KOPT-K1 (cell line): ENCODE measurements around the gene MME.

Experiments used
- H3K27ac ChIP-seq: fragments of 200-600 bp; sonication (generic); 2 replicates; pipeline ENCODE4 v1.5.1; 2016; ENCODE audit warnings: antibody characterized with exemption, mild to moderate bottlenecking, low read depth, low read length; ENCODE audit not compliant: poor library complexity, severe bottlenecking
- H3K36me3 ChIP-seq: fragments of 200-600 bp; sonication (generic); 2 replicates; pipeline ENCODE4 v1.5.1; 2017; ENCODE audit warnings: antibody characterized with exemption, mild to moderate bottlenecking, low read length, moderate library complexity; ENCODE audit not compliant: insufficient read depth
- H3K9me3 ChIP-seq: fragments of 200-600 bp; sonication (generic); 2 replicates; pipeline ENCODE4 v1.5.1; 2017; ENCODE audit warnings: antibody characterized with exemption, low read length, mild to moderate bottlenecking; ENCODE audit not compliant: insufficient read depth, poor library complexity, severe bottlenecking

The MME gene

GRCh38 chr3:155149494-155149893 is 69.4 kb downstream of the MME start:
- no peaks in the 10 kb centered on the region for H3K36me3 ChIP-seq
- H3K27ac ChIP-seq, result no peak overlapping the region
- no peaks in the 10 kb centered on the region for H3K9me3 ChIP-seq

DNA sequence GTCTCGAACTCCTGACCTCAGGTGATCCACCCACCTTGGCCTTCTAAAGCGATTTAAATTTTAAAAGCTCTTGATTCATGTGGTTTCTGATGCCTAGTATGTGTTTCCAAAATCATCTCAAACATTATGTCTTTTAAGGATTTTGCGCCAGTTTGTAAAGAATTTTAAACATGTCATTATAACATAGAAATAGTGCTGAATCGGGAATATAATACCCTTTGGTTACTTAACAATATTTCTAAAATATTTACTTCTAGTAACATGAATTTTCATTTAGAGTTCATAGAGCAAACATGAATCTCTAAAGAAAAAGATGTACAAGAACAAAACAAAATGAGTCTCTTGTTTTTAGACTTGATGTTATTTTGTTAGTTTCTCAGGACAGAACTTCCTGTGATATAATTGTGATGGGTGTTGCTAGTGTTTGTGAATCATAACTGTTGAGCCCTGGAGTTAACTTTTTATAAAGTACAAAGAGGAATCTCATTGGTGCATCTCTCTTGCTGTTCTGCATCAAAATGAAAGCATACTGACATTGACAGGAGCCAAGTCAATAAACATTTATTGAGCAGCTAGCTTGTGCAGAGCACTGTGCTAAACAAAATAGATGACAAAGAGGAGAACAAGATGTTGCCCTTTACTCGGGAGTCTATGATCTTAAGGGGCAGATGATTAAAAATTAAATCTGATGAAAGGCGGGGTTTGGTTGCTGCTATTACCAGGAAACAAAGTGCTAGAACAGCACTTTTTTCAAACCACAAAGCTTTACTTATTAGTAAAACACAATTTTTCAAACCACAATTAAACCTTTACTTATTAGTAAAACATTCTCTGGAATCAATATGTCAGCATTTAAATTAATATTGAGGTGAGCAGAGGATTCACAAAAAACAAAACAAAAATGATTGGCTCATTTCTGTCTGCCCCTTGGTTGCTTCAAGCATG is 73.4 kb downstream of the MME start:
- H3K9me3 ChIP-seq, result no peaks in the 10 kb centered on the region
- no peaks in the 10 kb centered on the region for H3K36me3 ChIP-seq
- H3K27ac ChIP-seq, result no peak overlapping the region

DNA sequence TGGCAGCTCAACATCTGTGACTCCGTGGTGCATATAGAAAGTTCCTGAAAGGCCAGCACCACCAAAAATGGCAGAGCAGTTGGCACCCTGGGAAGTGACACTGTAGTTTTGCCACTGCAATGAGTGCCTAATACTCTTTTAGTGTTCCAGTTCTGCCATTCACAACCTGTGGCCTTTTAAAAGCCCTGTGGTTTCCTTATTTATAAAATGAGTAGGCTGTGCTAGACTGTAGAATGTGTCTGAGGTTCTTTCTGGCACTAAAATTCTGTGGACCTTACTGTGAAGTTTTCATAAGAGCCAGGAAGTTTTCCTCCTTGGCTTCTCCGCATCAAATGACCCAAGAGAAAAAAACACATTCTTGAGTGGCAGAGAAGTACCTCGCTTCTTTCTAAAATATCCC is 74.1 kb downstream of the MME start:
- H3K27ac ChIP-seq, result no peak overlapping the region
- no peaks in the 10 kb centered on the region for H3K9me3 ChIP-seq
- no peaks in the 10 kb centered on the region for H3K36me3 ChIP-seq

- Histone ChIP-seq H3K36me3 (no peaks in the 10 kb centered on the region), H3K27ac (no peak overlapping the region), H3K9me3 (no peaks in the 10 kb centered on the region)
Observed at GRCh38 chr3:155158346-155159037, 78.4 kb downstream of the MME start.

- no peaks in the 10 kb centered on the region for H3K9me3 ChIP-seq
- no peaks in the 10 kb centered on the region for H3K36me3 ChIP-seq
- H3K27ac ChIP-seq, result no peak overlapping the region
Observed at GRCh38 chr3:155159301-155159700, 79.2 kb downstream of the MME start.

DNA sequence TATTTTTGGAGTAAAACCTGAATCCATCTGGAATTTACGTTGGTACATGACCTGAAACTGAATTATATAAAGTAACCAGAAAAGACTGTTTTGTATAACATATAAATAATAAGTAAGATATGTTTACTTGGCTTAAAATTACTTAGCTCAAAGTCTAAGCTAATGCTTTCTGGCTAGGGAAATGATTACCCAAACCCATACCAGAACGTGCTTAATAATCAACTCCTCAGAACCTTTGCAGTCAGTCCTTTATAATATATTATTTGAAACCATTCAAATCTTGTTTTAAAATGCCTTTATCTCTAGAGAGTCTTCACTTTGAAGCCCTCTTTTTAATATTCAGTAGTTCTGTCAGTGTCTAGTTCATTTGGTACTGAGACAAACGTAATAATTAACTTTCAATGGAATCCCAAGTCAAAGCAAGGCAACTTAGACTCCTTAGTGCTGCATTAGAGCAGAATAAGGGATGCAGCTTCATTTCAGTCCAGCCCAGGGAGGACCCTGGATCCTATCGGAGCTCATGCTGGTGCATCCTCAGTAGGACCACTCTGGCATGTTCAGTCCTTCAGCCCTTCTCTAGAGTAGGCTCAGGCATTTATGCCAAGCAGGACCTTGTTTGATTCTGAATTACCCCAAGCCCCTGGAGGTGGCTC is 81.6 kb downstream of the MME start:
- Histone ChIP-seq H3K27ac (no peak overlapping the region), H3K36me3 (no peaks in the 10 kb centered on the region), H3K9me3 (no peaks in the 10 kb centered on the region)

DNA sequence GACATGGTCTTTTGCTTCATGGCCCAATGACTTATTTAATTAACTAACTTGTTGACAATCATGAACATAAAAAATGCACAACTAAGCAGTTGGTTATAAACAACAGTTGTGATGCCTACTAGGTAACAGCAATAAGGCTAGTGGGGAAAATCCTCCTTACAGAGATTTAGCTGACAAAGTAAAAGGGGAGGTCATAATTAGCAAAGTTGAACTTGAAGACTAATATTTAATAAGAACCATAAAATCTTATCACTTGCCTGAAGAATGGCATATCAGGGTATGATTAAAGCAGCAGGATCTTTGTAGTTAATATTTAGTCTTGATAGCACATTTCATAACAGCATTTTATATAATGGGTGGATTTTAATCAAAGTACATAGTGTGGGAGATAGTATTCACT is 84.2 kb downstream of the MME start:
- Histone ChIP-seq H3K9me3 (no peaks in the 10 kb centered on the region), H3K36me3 (no peaks in the 10 kb centered on the region), H3K27ac (no peak overlapping the region)

DNA sequence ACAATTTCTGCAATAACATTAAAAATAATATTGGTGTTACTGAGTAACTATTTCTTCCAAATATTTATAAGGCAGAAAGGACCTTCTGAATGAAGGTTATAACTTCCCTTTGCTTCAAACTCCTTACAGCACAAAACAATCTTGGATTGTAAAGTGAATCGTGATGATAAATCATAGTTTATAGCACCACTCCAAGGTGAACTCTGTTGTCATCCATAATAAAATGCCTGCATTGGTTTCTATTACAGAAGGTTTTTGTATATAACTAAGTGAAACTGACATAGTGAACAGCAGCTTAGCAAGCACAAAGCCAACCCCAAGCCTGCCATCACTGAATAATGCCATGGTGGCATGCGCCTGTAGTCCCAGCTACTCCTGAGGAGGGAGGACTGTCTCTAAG is 86.3 kb downstream of the MME start:
- Histone ChIP-seq H3K27ac (no peak overlapping the region), H3K9me3 (no peaks in the 10 kb centered on the region), H3K36me3 (no peaks in the 10 kb centered on the region)

GRCh38 chr3:155169197-155169596 is 89.1 kb downstream of the MME start:
- Histone ChIP-seq H3K36me3 (no peaks in the 10 kb centered on the region), H3K27ac (no peak overlapping the region), H3K9me3 (no peaks in the 10 kb centered on the region)

DNA sequence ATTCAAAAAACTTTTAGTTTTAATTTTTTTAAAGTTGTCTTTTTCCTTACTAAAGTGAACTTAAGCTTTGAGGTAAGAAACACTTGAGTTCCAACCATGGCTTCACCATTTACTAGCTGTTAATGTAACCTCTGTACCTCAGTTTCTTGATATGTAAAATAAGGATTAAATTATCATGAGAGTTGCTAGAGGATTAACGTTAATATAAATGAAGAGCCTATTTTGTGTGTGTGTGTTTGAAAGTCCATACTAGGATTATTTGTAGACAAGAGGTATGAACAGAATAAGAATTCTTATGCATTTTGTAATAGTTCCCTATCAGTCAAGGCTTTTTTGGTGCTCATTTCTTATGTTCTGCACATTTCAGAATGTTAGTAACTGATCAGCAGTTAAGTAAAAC is 93.7 kb downstream of the MME start:
- H3K36me3 ChIP-seq, result no peaks in the 10 kb centered on the region
- H3K9me3 ChIP-seq, result no peaks in the 10 kb centered on the region
- H3K27ac ChIP-seq, result no peak overlapping the region

DNA sequence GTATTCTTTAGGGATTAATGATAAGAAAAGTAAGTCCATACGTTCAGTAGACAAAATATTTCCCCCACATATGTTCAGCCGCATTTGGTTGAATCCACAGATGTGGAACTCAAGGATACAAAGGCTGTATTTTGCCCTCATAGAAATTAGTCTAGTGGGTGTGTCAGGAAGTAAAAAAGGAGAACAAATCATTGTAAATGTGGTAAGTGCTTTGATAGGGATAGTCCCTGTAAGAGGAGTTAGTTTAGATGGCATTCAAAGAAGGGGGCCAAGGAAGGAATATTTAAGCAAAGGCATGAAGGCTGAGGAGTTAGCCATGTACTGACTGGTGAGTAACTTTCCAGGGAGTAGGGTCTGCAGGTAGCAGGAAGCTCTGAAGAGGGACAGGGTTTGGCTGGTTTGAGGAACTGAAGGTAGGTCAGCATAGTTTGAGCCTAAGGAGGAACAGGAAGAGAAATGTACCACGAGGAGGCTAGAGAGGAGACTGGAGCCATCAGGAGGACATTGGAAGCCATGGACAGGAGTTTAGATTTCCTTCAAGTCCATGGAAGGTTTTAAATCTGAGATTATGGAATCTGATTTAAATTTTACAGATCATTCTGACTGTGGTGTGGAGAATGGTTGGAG is 98.8 kb downstream of the MME start:
- Histone ChIP-seq H3K9me3 (peaks cover 5% of the 10 kb centered on the region), H3K27ac (no peak overlapping the region), H3K36me3 (no peaks in the 10 kb centered on the region)

DNA sequence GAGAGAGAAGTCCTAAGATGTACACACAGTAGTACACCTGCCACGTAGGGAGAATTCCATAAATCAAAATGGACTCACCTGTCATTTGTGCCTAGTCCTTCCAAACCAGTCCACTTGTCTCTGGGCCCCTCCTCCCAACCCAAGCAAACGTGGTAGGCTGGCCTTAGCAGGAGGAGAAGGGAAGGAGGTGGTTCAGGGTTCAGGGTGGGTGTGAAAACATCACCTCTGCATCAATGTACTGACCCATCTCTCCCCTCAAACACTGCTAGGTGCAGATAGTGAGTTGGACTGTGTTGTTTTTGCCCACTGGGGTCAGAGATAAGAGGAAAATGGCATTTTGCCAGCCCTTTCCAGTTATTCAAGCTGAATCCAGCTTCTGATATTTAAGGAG is 99.3 kb downstream of the MME start:
- Histone ChIP-seq H3K9me3 (peaks cover 5% of the 10 kb centered on the region), H3K36me3 (no peaks in the 10 kb centered on the region), H3K27ac (no peak overlapping the region)

GRCh38 chr3:155179966-155180757 is 100.0 kb downstream of the MME start:
- H3K27ac ChIP-seq, result no peak overlapping the region

GRCh38 chr3:155182467-155182866 is 102.3 kb downstream of the MME start:
- H3K9me3 ChIP-seq, result peaks cover 5% of the 10 kb centered on the region
- H3K36me3 ChIP-seq, result no peaks in the 10 kb centered on the region
- no peak overlapping the region for H3K27ac ChIP-seq

More at GRCh38 chr3:155179966-155180757, 100.0 kb downstream of the MME start:
- H3K36me3 ChIP-seq, result no peaks in the 10 kb centered on the region
- peaks cover 5% of the 10 kb centered on the region for H3K9me3 ChIP-seq
